ENCODE results near the gene KCNQ5. TPM values are rescaled to one million over a fixed set of nuclear protein-coding genes. Genes with fewer than 3 reads are reported as not detected.

KCNQ5 gene
- total and polyA plus RNA-seq, 10 of the 15 experiments (the other 5 are each of a cell fraction or from before 2014, with no cell fraction given) = 0.60 to 16.2 (median 3.2) TPM

DNA sequence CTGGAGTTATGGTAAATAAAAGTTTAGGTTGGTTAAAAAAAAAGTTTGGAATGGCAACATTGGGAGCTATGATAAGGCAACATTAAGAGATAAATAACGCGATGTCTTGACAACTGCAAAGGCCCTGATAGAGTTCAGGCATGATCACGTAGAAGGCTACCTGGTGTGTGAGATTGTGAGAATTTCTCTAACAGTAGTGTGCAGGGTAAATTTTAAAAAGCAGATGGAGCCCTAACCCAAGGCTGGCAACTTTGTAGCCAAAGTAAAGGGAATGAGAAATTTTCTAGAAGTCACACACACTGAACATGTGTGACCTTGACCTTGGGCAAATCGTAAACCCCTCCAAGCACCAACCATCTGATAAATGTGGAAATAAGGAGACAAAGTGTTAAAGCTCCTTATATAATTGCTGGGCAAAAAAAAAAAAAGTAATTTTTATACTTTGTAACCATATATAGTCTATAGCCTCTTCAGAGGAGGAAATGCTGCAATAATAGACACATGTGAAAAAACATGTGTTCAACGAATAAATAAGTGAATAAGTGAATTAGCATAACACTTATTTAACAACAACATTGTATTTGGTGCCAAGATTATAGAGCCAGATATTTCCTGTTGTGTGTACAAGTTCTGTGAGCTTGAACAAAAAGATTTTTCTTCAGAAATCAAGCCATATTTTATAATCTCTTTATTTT is 18.2 kb downstream of the KCNQ5 start:
- SMC1A ChIA-PET (ENCODE audit: uncharacterized antibody, unreplicated experiment) = interaction anchor here (0.7 to 12.1 kb wide), 18 partner anchors 9 to 542 kb away, joined by 3 to 163 read pairs (median 6); no protein-coding TSS in a partner anchor
- peaks cover 64% of the 10 kb centered on the region for H3K79me2 ChIP-seq (ENCODE audit: control insufficient read depth, insufficient read depth, low read length)

More for the DNA sequence above, 18.2 kb downstream of the KCNQ5 start:
- BruUV-seq (replicated peaks) = no TSS peak
- no peaks in the 10 kb centered on the region for H3K9me3 ChIP-seq (replicated peaks; ENCODE audit: control insufficient read depth, insufficient read depth, low read length)
- no peak overlapping the region for H3K4me2 ChIP-seq (ENCODE audit: control insufficient read depth, insufficient read depth)
- H3K36me3 ChIP-seq (ENCODE audit: control insufficient read depth in 2 of 2, insufficient read depth in 2 of 2, low read length in 1 of 2) = no peaks in the 10 kb centered on the region; a peak in 1 of 4 replicates
- H3K9ac ChIP-seq (ENCODE audit: control insufficient read depth, insufficient read depth, low read length) = no peak overlapping the region
- H3K4me1 ChIP-seq (ENCODE audit: control insufficient read depth, insufficient read depth, low read length) = peaks cover 16% of the 10 kb centered on the region
- no peaks in the 10 kb centered on the region for H4K20me1 ChIP-seq (ENCODE audit: control insufficient read depth, insufficient read depth)
- WGBS (ENCODE audit: insufficient coverage, insufficient replicate concordance, low lambda C conversion rate, missing lambda C conversion rate) = 96% methylated on average over 5 of the region's 5 CpGs
- CTCF ChIA-PET = interaction anchor here (0.5 to 5.6 kb wide), 18 partner anchors 9 to 496 kb away, joined by 3 to 53 read pairs (median 4); no protein-coding TSS in a partner anchor
- no peak overlapping the region for H3K4me3 ChIP-seq
- H2AFZ ChIP-seq (ENCODE audit: control insufficient read depth, low read depth, low read length) = no peak overlapping the region
- TF ChIP-seq SMC3 (IDR thresholded peaks at IDR 0.05; ENCODE audit: borderline replicate concordance, low read length) (peak; percentile 38; the same call in 1 of the 2 replicates), SP1 (IDR thresholded peaks at IDR 0.05; ENCODE audit: low read depth, low read length) (no peak), RAD21 (IDR thresholded peaks at IDR 0.05; ENCODE audit: insufficient read depth, low read depth, low read length) (peak; percentile 56), ZNF622 (IDR thresholded peaks at IDR 0.05) (no peak)
- TF ChIP-seq, protein P1, sequence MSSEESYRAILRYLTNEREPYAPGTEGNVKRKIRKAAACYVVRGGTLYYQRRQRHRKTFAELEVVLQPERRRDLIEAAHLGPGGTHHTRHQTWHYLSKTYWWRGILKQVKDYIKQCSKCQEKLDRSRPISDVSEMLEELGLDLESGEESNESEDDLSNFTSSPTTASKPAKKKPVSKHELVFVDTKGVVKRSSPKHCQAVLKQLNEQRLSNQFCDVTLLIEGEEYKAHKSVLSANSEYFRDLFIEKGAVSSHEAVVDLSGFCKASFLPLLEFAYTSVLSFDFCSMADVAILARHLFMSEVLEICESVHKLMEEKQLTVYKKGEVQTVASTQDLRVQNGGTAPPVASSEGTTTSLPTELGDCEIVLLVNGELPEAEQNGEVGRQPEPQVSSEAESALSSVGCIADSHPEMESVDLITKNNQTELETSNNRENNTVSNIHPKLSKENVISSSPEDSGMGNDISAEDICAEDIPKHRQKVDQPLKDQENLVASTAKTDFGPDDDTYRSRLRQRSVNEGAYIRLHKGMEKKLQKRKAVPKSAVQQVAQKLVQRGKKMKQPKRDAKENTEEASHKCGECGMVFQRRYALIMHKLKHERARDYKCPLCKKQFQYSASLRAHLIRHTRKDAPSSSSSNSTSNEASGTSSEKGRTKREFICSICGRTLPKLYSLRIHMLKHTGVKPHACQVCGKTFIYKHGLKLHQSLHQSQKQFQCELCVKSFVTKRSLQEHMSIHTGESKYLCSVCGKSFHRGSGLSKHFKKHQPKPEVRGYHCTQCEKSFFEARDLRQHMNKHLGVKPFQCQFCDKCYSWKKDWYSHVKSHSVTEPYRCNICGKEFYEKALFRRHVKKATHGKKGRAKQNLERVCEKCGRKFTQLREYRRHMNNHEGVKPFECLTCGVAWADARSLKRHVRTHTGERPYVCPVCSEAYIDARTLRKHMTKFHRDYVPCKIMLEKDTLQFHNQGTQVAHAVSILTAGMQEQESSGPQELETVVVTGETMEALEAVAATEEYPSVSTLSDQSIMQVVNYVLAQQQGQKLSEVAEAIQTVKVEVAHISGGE (CRISPR knock-in tag; IDR thresholded peaks at IDR 0.05) = no peak
- TF ChIP-seq, protein P2, sequence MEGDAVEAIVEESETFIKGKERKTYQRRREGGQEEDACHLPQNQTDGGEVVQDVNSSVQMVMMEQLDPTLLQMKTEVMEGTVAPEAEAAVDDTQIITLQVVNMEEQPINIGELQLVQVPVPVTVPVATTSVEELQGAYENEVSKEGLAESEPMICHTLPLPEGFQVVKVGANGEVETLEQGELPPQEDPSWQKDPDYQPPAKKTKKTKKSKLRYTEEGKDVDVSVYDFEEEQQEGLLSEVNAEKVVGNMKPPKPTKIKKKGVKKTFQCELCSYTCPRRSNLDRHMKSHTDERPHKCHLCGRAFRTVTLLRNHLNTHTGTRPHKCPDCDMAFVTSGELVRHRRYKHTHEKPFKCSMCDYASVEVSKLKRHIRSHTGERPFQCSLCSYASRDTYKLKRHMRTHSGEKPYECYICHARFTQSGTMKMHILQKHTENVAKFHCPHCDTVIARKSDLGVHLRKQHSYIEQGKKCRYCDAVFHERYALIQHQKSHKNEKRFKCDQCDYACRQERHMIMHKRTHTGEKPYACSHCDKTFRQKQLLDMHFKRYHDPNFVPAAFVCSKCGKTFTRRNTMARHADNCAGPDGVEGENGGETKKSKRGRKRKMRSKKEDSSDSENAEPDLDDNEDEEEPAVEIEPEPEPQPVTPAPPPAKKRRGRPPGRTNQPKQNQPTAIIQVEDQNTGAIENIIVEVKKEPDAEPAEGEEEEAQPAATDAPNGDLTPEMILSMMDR (IDR thresholded peaks at IDR 0.05 in 2 of 3, conservative IDR thresholded peaks at IDR 0.05 in 1 of 3; ENCODE audit: control insufficient read depth in 2 of 3, extremely low read depth in 1 of 3, insufficient read depth in 1 of 3, low read depth in 3 of 3, low read length in 3 of 3) = peak; percentile 9 to 40 (median 27); a peak in 4 of 6 replicates
- RAD21 ChIA-PET (ENCODE audit: unreplicated experiment) = interaction anchor here (0.7 to 11.1 kb wide), 10 partner anchors 9 to 489 kb away, joined by 3 to 172 read pairs (median 4); partner anchors contain the start of gene KCNQ5
- POLR2A ChIA-PET = interaction anchor here (0.8 to 4.5 kb wide), 6 partner anchors 8 to 49 kb away, joined by 3 to 23 read pairs (median 4); no protein-coding TSS in a partner anchor
- H3K27ac ChIP-seq (ENCODE audit: control insufficient read depth, insufficient read depth) = no peak overlapping the region
- intact Hi-C loops (cut with micrococcal nuclease; ENCODE audit: unreplicated experiment) (loop anchor here (1.0 kb wide), 1 partner anchor 490 kb away; no protein-coding TSS in a partner anchor), in situ Hi-C loops (cut with MboI) (no loop called here)
- no peak for FAIRE-seq
- peak; percentile 24 for ATAC-seq
- H3K27me3 ChIP-seq (replicated peaks in 1 of 2; ENCODE audit: control insufficient read depth in 2 of 2, insufficient read depth in 2 of 2, low read length in 1 of 2) = no peaks in the 10 kb centered on the region
- no peak for DNase-seq (ENCODE audit: low read depth, low spot score)

All from GM12878 (cell line).